Nephron progenitor cell (in vitro differentiated cells): ENCODE measurements around the gene HAO2.

Source experiments
- DNase-seq: peaks from one replicate; pipeline ENCODE4 v3.0.0; 2021
- H3K27ac Mint-ChIP-seq: 2 replicates; pipeline ENCODE4 v1.8.0; 2021; ENCODE audit warnings: mild to moderate bottlenecking, moderate library complexity, mixed read lengths
- H3K27me3 Mint-ChIP-seq: 2 replicates; pipeline ENCODE4 v1.8.0; 2021; ENCODE audit warnings: mild to moderate bottlenecking, low read depth, mixed read lengths; ENCODE audit not compliant: poor library complexity
- H3K36me3 Mint-ChIP-seq: 2 replicates; pipeline ENCODE4 v1.8.0; 2021; ENCODE audit warnings: low read depth, mixed read lengths
- H3K4me1 Mint-ChIP-seq: 2 replicates; pipeline ENCODE4 v1.8.0; 2021; ENCODE audit warnings: mixed read lengths
- H3K4me3 Mint-ChIP-seq: 2 replicates; pipeline ENCODE4 v1.8.0; 2021; ENCODE audit warnings: mild to moderate bottlenecking, moderate library complexity, mixed read lengths
- H3K9me3 Mint-ChIP-seq: 2 replicates; pipeline ENCODE4 v1.8.0; 2021; ENCODE audit warnings: mild to moderate bottlenecking, moderate library complexity, mixed read lengths
- CTCF ChIP-seq: fragments of 200-600 bp; sonication (generic); IDR thresholded peaks from 2 replicates; pipeline ENCODE4 v1.5.0; 2021; ENCODE audit warnings: antibody characterized with exemption

The HAO2 gene

GRCh38 chr1:119368554-119368953 is at the start of gene HAO2:
Gene HAO2, plus strand, starts transcription at chr1:119368785. Its CDS starts 12,301 bp downstream, at chr1:119381086.
- Mint-ChIP-seq H3K36me3 (no peaks in the 10 kb centered on the region), H3K27ac (peak within 1 kb of the TSS; percentile 34), H3K4me3 (no peak within 1 kb of the TSS), H3K27me3 (peaks cover 3% of the 10 kb centered on the region), H3K4me1 (peaks cover 22% of the 10 kb centered on the region), H3K9me3 (no peaks in the 10 kb centered on the region)
- DNase-seq, result no peak
- no peak for TF ChIP-seq CTCF

- Mint-ChIP-seq H3K4me3 (no peak overlapping the region), H3K9me3 (no peaks in the 10 kb centered on the region), H3K4me1 (peaks cover 34% of the 10 kb centered on the region), H3K27me3 (peaks cover 4% of the 10 kb centered on the region), H3K36me3 (no peaks in the 10 kb centered on the region), H3K27ac (no peak overlapping the region)
- no peak for DNase-seq
- TF ChIP-seq CTCF, result no peak
Measured at GRCh38 chr1:119320100-119320499, 48.5 kb upstream of the HAO2 start.

GRCh38 chr1:119321666-119322419 is 46.7 kb upstream of the HAO2 start:
- DNase-seq, result no peak
- no peaks in the 10 kb centered on the region for H3K9me3 Mint-ChIP-seq

GRCh38 chr1:119323216-119323982 is 45.2 kb upstream of the HAO2 start:
- H3K27me3 Mint-ChIP-seq, result peaks cover 23% of the 10 kb centered on the region
- no peak for TF ChIP-seq CTCF

More at GRCh38 chr1:119321666-119322419, 46.7 kb upstream of the HAO2 start:
- no peak overlapping the region for H3K4me3 Mint-ChIP-seq
- H3K27ac Mint-ChIP-seq, result no peak overlapping the region
- H3K27me3 Mint-ChIP-seq, result peaks cover 16% of the 10 kb centered on the region
- H3K4me1 Mint-ChIP-seq, result peaks cover 51% of the 10 kb centered on the region
- no peaks in the 10 kb centered on the region for H3K36me3 Mint-ChIP-seq
- TF ChIP-seq CTCF, result no peak

GRCh38 chr1:119324198-119324597 is 44.4 kb upstream of the HAO2 start:
- no peaks in the 10 kb centered on the region for H3K36me3 Mint-ChIP-seq
- H3K27ac Mint-ChIP-seq, result no peak overlapping the region
- H3K4me1 Mint-ChIP-seq, result peaks cover 75% of the 10 kb centered on the region
- no peak for TF ChIP-seq CTCF
- H3K4me3 Mint-ChIP-seq, result no peak overlapping the region
- DNase-seq, result no peak
- H3K9me3 Mint-ChIP-seq, result no peaks in the 10 kb centered on the region
- H3K27me3 Mint-ChIP-seq, result peaks cover 23% of the 10 kb centered on the region

More at GRCh38 chr1:119323216-119323982, 45.2 kb upstream of the HAO2 start:
- Mint-ChIP-seq H3K27ac (peak overlapping the region; percentile 15), H3K4me3 (no peak overlapping the region), H3K9me3 (no peaks in the 10 kb centered on the region), H3K36me3 (no peaks in the 10 kb centered on the region), H3K4me1 (peaks cover 67% of the 10 kb centered on the region)
- DNase-seq, result no peak
